Stimulated activated CD8-positive, alpha-beta memory T cell treated with anti-CD3 and anti-CD28 coated beads, Interleukin-15, amount 100 ng/mL, for 4 hours (primary cell): ENCODE measurements around the gene RXFP1.

Source experiments
- DNase-seq, 2 donors: peaks; one replicate each; pipeline ENCODE4 v3.0.0-alpha.2; 2020; ENCODE audit warnings: low read depth in 2 of 2

Gene RXFP1

GRCh38 chr4:158541506-158541905 lies 19.8 kb downstream of the RXFP1 start:
- DNase-seq = no peak

GRCh38 chr4:158543191-158543590 lies 21.5 kb downstream of the RXFP1 start:
- DNase-seq = no peak

DNA sequence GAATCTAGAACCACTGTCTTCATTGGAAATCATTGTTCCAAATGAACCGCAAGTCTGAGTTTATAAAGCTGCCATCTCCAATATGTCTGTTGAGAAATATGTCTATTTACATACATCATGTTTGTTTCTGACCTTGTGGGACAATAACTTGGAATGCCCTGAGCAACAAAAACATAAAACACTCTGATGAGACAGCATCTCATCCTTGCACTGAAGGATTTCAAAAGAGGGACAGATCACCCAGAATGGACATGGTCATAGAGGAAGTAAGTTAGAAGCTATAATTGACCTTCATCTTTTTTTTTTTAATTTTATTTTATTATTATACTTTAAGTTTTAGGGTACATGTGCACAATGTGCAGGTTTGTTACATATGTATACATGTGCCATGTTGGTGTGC lies 22.5 kb downstream of the RXFP1 start:
- DNase-seq = no peak

- DNase-seq = no peak
Observed at GRCh38 chr4:158553364-158553763, 31.7 kb downstream of the RXFP1 start.

DNA sequence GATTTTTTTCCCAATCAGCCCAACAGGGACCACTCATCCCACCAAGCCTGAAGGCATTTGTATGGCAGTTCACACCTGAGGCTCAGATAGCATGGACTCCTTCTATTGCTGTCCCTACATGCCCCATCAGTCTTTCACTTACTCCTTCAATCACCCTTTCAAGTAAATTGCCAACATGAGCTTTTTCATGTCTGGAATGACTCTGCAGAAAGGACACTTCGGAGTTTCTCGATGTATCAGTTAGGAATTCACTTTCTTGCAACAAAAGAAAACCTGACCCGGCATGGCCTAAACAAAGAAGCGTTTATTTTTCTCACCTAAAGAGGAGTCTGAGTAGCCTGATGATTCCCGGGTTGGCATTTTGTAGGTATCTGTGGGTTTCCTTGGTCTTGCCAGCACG lies 38.6 kb downstream of the RXFP1 start:
- no peak for DNase-seq

GRCh38 chr4:158566860-158567259 lies 45.2 kb downstream of the RXFP1 start:
- DNase-seq = no peak

GRCh38 chr4:158571736-158572135 lies 50.1 kb downstream of the RXFP1 start:
- DNase-seq = no peak

- no peak for DNase-seq
Observed at GRCh38 chr4:158572608-158573007, 50.9 kb downstream of the RXFP1 start.

DNA sequence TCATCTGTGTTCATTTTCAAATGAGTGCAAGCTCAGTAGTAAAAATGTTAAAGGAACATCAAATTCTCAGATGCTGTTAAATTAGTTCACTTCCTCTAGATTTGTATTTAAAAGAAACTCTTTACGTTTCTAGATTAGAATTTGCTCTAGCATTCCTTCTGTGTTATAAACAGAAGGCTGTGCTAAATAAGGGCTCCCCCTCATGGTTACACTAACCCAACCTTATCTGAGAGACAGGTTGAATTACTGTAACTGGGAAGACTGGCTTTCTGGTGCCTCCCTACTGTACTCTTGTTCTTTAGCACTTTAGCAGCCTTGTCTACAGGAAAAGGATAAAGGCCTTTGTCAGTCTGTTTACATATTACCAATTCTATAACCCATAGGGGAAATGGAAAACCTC lies 56.8 kb downstream of the RXFP1 start:
- no peak for DNase-seq

DNA sequence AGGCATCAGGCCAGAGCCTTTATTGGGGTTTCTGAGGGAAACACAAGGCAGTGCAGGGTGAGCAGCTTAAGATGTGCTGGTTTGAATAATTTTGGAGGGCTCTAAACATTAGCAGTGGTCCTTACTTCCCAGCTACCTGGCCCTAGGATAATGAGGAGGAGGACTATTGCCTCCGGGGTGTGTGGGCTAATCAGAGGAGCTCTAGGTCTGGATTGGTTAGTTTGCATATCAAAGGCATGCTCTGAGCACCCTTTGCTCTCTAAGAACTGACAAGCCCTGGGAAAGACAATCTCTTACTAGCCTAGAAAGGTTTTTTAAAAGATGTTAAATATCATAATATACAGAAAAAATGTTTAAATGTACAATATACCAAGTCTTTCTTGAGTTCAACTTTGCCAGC lies 58.4 kb downstream of the RXFP1 start:
- no peak for DNase-seq

DNA sequence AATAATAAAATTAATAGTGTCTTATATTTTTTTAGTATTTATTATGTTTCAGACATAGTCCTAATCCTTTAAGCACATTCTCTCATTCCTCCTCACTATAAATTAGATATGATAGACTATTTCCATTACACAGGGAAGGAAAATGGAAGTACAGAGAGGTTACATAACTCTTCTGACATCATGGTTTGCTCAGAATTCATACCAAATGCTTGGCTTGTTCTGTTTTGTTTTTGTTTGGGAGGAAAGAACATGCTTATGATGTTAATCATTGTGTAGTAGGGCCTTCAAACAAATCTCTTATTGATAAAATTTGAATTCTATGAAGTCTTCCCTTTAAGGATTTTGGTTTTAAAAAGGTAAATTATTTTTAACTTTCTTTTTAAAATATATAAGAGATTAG lies 59.5 kb downstream of the RXFP1 start:
- no peak for DNase-seq

DNA sequence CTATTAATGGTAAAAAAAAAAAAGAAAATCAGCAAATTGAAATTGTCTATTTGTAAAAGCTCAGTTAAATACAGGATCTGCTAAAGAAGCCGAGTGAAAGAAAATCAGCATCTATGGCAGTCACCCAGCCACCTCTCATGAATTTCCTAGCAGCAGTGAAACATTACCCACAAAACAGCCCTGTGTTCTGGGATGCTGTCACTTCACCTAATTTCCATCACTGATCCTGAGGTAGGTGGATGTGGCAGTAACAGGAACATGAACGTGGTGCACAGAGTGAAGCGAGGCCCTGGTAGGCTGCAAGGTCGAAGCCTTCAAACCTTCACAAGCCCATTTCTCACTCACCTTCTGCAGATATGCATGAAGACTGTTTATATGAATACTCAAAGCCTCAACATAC lies 65.2 kb downstream of the RXFP1 start:
- no peak for DNase-seq

- no peak for DNase-seq
Observed at GRCh38 chr4:158588285-158588684, 66.6 kb downstream of the RXFP1 start.

- no peak for DNase-seq
Observed at GRCh38 chr4:158588777-158589176, 67.1 kb downstream of the RXFP1 start.

- no peak for DNase-seq
Observed at GRCh38 chr4:158590306-158590705, 68.6 kb downstream of the RXFP1 start.

GRCh38 chr4:158590824-158591223 lies 69.1 kb downstream of the RXFP1 start:
- DNase-seq = no peak

- DNase-seq = no peak
Observed at GRCh38 chr4:158597879-158598596, 76.4 kb downstream of the RXFP1 start.

DNA sequence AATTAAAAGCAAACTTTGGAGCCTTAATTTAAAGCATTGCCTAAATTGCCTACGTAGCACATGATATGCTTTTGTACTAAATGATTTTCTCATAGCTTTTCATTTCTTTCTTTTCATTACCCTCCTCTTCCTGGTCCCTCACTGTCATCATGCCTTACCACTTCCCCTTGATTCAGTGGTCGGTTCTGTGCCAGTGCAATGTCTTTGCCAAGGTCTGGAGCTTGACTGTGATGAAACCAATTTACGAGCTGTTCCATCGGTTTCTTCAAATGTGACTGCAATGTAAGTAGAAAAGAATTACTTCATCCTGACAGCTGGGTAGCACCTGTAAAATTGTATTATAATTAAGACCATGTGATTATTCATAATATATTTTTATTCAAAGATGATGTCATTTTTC lies 77.5 kb downstream of the RXFP1 start:
- no peak for DNase-seq

- no peak for DNase-seq
Observed at GRCh38 chr4:158599765-158600498, 78.2 kb downstream of the RXFP1 start.

- DNase-seq = no peak
Observed at GRCh38 chr4:158604369-158604768, 82.7 kb downstream of the RXFP1 start.

- DNase-seq = no peak
Observed at GRCh38 chr4:158605393-158605792, 83.7 kb downstream of the RXFP1 start.

DNA sequence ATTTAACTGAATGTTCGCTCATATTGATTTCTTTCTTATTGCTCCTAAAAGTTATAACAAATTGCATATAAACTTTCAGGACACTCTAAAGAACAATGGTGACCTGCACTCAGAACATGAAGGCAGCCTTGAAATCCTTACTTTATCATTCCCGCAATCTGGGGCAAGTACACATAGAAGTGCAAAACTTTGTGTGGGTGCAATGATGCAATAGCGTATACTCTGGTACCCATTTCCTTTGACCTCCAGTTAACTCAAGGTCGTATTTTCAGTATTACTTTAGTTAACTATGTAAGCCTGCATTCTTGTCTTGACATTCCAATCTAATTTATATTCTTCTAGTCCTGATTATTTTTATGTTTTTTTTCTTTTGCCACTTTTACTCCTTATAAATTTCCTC lies 85.3 kb downstream of the RXFP1 start:
- DNase-seq = no peak

- DNase-seq = no peak
Observed at GRCh38 chr4:158609116-158609515, 87.4 kb downstream of the RXFP1 start.

GRCh38 chr4:158610790-158611189 lies 89.1 kb downstream of the RXFP1 start:
- no peak for DNase-seq
